Measurements from ENCODE around the gene P2RX3. TPM values are rescaled to one million over a fixed set of nuclear protein-coding genes. Genes with fewer than 3 reads are reported as not detected.

P2RX3 gene
- total RNA-seq, 1 donor from 2014 or later = 0.23 TPM

DNA sequence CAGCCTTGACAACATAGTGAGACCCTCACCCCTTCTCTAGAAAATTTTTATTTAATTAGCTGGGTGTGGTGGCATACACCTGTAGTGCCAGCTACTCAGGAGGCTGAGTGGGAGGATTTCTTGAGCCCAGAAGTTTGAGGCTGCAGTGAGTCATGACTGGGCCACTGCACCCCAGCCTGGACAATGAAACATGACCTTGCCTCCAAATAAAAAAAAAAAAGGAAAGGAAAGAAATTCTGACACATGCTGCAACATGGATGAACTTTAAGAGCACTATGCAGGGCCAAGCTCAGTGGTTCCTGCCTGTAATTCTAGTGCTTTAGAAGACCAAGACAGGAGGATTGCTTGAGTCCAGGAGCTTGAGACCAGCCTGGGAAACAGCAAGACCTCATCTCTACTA lies 80.0 kb downstream of the P2RX3 start:
- Mint-ChIP-seq H3K27ac (ENCODE audit: unreplicated experiment) (no peak overlapping the region), H3K9me3 (ENCODE audit: unreplicated experiment) (no peaks in the 10 kb centered on the region), H3K36me3 (ENCODE audit: low read depth, unreplicated experiment) (peaks cover 26% of the 10 kb centered on the region)

DNA sequence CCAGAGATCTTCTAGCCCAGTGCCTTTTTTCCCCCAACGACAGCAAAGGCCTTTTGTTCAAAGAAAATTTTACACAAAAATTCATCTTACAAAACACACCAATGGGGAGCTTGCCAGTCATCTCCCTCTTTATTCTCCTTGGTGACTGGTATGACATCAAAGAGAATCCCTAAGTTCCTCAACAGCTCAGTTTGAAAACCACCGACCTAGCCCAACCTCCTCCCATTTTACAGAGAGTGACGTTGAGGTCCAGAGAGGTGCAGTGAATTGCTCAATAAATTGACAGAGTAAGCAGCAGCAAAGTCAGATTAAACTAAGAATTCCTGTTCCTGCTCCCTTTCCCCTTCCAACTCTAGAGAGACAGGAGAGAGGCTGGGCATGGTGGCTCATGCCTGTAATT lies 81.0 kb downstream of the P2RX3 start:
- Mint-ChIP-seq H3K4me3 (ENCODE audit: unreplicated experiment) (no peak overlapping the region), H3K27me3 (ENCODE audit: unreplicated experiment) (peaks cover 9% of the 10 kb centered on the region), H3K36me3 (ENCODE audit: low read depth, unreplicated experiment) (peaks cover 16% of the 10 kb centered on the region), H3K9me3 (ENCODE audit: unreplicated experiment) (no peaks in the 10 kb centered on the region), H3K27ac (ENCODE audit: unreplicated experiment) (no peak overlapping the region), H3K4me1 (ENCODE audit: unreplicated experiment) (peaks cover 27% of the 10 kb centered on the region)
- no peak for TF ChIP-seq CTCF (IDR thresholded peaks at IDR 0.05; ENCODE audit: unreplicated experiment)
- DNase-seq (ENCODE audit: low spot score) = no peak

More for the DNA sequence above, 80.0 kb downstream of the P2RX3 start:
- TF ChIP-seq CTCF (IDR thresholded peaks at IDR 0.05; ENCODE audit: unreplicated experiment) = no peak
- no peak for DNase-seq (ENCODE audit: low spot score)
- Mint-ChIP-seq H3K4me1 (ENCODE audit: unreplicated experiment) (peaks cover 35% of the 10 kb centered on the region), H3K27me3 (ENCODE audit: unreplicated experiment) (peaks cover 10% of the 10 kb centered on the region), H3K4me3 (ENCODE audit: unreplicated experiment) (no peak overlapping the region)

DNA sequence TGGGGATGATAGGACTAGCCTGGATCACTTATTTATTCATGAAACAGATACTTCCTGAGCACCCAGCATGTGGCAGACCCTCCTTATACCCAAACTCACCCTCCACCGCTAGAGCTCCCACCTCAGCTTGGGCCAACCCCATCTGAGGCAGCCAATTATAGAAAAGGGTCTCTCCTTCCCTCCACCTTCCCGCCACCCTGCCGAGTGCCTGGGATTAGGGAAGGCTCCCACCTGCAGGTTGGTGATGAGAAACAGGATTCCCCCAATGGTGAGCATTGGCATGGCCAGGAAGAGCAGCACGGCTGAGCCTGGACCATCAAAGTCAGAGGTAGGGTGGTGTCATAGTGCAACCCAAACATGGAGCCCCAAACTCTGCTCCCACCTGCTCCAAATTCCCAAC lies 82.9 kb downstream of the P2RX3 start:
- Mint-ChIP-seq H3K9me3 (ENCODE audit: unreplicated experiment) (no peaks in the 10 kb centered on the region), H3K4me1 (ENCODE audit: unreplicated experiment) (peaks cover 28% of the 10 kb centered on the region), H3K36me3 (ENCODE audit: low read depth, unreplicated experiment) (peaks cover 3% of the 10 kb centered on the region), H3K27ac (ENCODE audit: unreplicated experiment) (no peak overlapping the region), H3K27me3 (ENCODE audit: unreplicated experiment) (peaks cover 10% of the 10 kb centered on the region), H3K4me3 (ENCODE audit: unreplicated experiment) (no peak overlapping the region)
- no peak for DNase-seq (ENCODE audit: low spot score)
- no peak for TF ChIP-seq CTCF (IDR thresholded peaks at IDR 0.05; ENCODE audit: unreplicated experiment)

GRCh38 chr11:57421805-57422204 lies 83.7 kb downstream of the P2RX3 start:
- no peak overlapping the region for H3K4me3 Mint-ChIP-seq (ENCODE audit: unreplicated experiment)
- DNase-seq (ENCODE audit: low spot score) = no peak
- peaks cover 3% of the 10 kb centered on the region for H3K36me3 Mint-ChIP-seq (ENCODE audit: low read depth, unreplicated experiment)
- H3K27ac Mint-ChIP-seq (ENCODE audit: unreplicated experiment) = no peak overlapping the region
- no peak for TF ChIP-seq CTCF (IDR thresholded peaks at IDR 0.05; ENCODE audit: unreplicated experiment)
- H3K27me3 Mint-ChIP-seq (ENCODE audit: unreplicated experiment) = peaks cover 9% of the 10 kb centered on the region
- no peaks in the 10 kb centered on the region for H3K9me3 Mint-ChIP-seq (ENCODE audit: unreplicated experiment)
- peaks cover 28% of the 10 kb centered on the region for H3K4me1 Mint-ChIP-seq (ENCODE audit: unreplicated experiment)

Other genes starting within 250 kb of the P2RX3 start
- gene LRRC55, start 156.4 kb upstream of the P2RX3 start, total RNA-seq (ENCODE audit: unreplicated experiment) = 4.7 TPM
- gene APLNR, start 101.1 kb upstream of the P2RX3 start, total RNA-seq (ENCODE audit: unreplicated experiment) = 48.8 TPM
- gene TNKS1BP1, start 13.4 kb upstream of the P2RX3 start, total RNA-seq (ENCODE audit: unreplicated experiment) = 122 TPM
- gene SSRP1, start 2.5 kb upstream of the P2RX3 start, total RNA-seq (ENCODE audit: unreplicated experiment) = 134 TPM
- gene PRG3, start 42.8 kb downstream of the P2RX3 start, total RNA-seq (ENCODE audit: unreplicated experiment) = not detected
- not detected for gene PRG2, start 52.3 kb downstream of the P2RX3 start, total RNA-seq (ENCODE audit: unreplicated experiment)
- 17.5 TPM for gene SLC43A3, start 88.8 kb downstream of the P2RX3 start, total RNA-seq (ENCODE audit: unreplicated experiment)
- gene RTN4RL2, start 122.2 kb downstream of the P2RX3 start, total RNA-seq (ENCODE audit: unreplicated experiment) = 0.62 TPM
- 10.4 TPM for gene SLC43A1, start 177.3 kb downstream of the P2RX3 start, total RNA-seq (ENCODE audit: unreplicated experiment)
- gene TIMM10, start 192.4 kb downstream of the P2RX3 start, total RNA-seq (ENCODE audit: unreplicated experiment) = 60.2 TPM
- 45.2 TPM for gene SMTNL1, start 199.2 kb downstream of the P2RX3 start, total RNA-seq (ENCODE audit: unreplicated experiment)
- 56.2 TPM for gene UBE2L6, start 229.3 kb downstream of the P2RX3 start, total RNA-seq (ENCODE audit: unreplicated experiment)